Effector CD4-positive, alpha-beta T cell (primary cell): ENCODE data around the gene MRAS.
"Not testable (repeated sequence)": the region's sequence is repeated elsewhere in the genome, so short reads cannot be mapped to it uniquely, and the experiment has no call there.

ENCODE experiments used
- DNase-seq: peaks from one replicate; pipeline ENCODE4 v3.0.0-alpha.2; 2020

Gene MRAS

DNA sequence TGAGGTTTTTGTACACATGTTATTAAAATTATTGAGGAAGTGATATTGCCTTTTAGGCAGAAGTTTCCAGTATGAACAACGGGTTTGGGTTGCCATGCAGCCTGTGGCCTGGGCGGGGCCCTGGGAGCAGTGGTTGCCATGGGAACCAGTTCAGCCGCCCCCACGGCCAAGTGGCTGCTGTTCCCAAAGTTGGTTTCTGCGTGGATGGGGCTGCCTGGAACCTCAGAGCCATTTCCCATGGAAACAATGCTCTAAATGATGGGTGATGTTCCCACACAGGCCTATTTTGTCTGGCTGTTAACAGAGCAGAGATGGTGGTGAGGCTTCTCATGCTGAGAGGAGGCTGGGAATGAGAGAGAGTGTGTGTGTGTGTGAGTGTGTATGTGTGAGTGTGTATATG is 19.5 kb downstream of the MRAS start:
- no peak for DNase-seq

DNA sequence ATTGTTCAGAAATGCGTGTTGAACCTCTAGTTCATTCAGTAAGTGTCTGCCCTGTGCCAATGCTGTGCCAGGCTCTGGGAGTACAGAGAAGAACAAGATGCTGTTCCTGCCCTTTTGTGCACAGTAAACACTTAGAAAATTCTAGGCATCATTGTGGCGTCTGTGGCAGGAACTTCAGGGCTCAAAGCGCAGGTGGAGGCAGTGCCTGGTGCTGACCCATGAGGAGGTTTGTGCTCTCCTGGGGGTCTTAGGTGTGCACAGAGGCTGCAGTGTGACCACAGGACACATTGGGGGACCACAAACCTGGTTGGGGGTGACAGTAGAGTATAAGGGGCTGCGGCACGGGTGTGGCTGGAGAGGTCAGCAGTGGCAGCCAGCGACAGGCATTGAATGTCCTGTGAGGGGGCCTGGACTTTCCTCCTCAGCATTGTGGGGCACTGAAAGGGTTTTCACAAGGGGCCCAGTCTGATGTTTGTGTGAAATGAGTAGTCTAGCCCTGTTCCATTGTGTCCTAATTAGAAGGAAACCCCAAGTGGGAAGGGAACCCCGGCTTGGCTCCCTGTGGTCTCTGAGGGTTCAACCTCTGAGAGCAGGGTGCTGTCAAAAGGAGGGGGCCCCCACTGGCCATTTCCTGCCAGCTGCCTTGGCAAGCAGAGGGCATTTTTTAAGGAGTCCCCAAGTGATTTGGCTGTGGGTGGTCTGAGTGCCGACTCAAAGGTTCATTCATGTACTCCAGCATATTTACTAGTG is 20.9 kb downstream of the MRAS start:
- no peak for DNase-seq

- DNase-seq = no peak
Observed at GRCh38 chr3:138370321-138370720, 21.9 kb downstream of the MRAS start.

- no peak for DNase-seq
Observed at GRCh38 chr3:138371070-138371965, 22.9 kb downstream of the MRAS start.

- no peak for DNase-seq
Observed at GRCh38 chr3:138373087-138373735, 24.8 kb downstream of the MRAS start.

- no peak for DNase-seq
Observed at GRCh38 chr3:138373736-138374094, 25.3 kb downstream of the MRAS start.

GRCh38 chr3:138374573-138375134 is 26.3 kb downstream of the MRAS start:
- no peak for DNase-seq

- DNase-seq = no peak
Observed at GRCh38 chr3:138375447-138375846, 27.1 kb downstream of the MRAS start.

DNA sequence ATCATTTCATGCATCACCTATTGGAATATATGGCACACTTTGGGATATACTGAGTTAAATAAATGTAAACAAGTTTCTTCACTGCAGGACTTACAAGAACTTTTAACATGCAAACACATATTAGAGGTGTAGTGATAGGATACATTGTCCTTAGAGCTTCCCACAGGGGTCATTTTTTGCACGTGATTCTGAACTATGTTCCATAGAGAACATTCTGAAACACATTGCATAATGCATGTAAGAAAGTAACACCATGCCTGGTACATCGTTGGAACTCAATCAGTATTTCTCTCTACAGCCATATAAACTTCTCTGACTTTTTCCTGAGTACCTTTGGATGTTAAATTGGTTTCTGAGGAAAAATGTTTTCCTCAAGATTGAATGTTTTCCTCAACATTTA is 28.3 kb downstream of the MRAS start:
- no peak for DNase-seq

GRCh38 chr3:138377212-138377611 is 28.8 kb downstream of the MRAS start:
- DNase-seq = not testable (repeated sequence)

DNA sequence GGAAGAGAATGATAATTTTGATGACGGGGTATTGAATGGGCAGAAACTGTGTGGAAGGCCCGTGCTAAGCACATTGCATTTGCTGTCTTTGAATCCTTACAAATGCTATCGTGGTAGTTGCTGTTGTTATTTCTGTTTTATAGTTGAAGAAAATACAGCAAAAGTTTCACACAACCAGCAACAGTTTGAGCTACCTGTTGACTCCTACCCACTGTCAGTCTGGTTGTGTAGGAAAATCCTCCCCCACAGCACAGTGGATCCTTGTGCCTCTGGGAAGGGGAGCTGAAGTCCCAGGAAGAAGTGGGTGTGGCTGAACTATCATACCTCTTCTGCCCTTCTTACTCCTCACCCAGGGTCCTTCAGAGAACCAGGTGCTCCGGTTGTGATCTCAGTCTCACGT is 29.4 kb downstream of the MRAS start:
- no peak for DNase-seq

DNA sequence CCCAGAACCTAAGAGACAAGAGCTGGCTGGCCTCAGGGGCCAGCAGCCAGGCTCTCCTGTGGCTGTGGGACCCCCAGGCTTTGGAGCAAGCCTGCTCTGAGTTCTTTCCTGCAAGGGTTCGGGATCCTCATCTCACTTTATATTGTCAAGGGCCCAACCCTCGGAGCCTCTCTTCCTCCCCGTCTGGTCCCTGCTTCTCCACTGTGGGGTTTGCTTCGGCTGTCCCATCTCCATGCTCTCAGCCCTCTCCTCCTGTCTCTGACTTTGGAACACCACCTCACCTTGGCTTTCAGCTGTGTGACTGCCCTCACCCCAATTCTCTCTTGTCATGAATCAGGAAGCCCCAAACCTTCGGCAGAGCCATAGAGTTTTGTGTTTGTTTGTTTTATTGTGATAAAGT is 30.0 kb downstream of the MRAS start:
- DNase-seq = no peak

- no peak for DNase-seq
Observed at GRCh38 chr3:138378990-138379389, 30.6 kb downstream of the MRAS start.

- no peak for DNase-seq
Observed at GRCh38 chr3:138381413-138381901, 33.1 kb downstream of the MRAS start.

- no peak for DNase-seq
Observed at GRCh38 chr3:138381950-138382715, 33.8 kb downstream of the MRAS start.

DNA sequence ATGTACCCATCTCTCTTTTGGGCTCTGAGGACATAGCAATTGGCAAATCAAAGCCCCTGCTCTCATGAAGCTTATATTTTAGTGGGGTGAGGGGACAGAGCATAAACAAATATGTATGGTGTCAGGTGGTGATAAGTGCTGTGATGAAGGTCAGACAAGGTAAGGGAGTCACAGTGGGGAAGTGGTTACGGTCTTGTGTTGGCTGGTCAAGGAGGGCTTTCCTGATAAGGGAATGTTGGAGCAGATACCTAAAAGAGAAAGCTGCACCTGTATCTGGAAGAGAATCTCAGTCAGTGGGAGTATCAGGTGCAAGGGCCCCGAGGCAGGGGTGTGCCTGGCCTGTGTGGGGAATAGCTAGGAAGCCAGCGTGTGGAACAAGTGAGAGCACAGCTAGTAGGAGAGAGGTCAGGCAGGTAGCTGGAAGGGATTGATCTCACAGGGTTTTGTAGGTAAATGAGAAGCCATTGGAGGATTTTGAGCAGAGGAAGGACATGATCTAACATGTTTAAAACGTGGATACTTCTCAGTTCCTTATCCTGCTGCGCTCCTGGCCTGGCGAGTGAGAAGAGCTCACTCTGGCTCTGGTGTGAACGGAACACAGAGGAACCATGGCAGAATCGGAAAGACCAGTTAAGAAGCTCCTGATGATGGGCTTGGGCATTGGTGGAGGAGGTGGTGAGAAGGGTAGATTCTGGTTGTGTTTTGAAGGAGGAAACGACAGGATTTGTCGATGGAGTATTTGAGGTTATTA is 35.5 kb downstream of the MRAS start:
- DNase-seq = no peak

- DNase-seq = no peak
Observed at GRCh38 chr3:138384531-138384930, 36.2 kb downstream of the MRAS start.

GRCh38 chr3:138384976-138385375 is 36.6 kb downstream of the MRAS start:
- DNase-seq = no peak

DNA sequence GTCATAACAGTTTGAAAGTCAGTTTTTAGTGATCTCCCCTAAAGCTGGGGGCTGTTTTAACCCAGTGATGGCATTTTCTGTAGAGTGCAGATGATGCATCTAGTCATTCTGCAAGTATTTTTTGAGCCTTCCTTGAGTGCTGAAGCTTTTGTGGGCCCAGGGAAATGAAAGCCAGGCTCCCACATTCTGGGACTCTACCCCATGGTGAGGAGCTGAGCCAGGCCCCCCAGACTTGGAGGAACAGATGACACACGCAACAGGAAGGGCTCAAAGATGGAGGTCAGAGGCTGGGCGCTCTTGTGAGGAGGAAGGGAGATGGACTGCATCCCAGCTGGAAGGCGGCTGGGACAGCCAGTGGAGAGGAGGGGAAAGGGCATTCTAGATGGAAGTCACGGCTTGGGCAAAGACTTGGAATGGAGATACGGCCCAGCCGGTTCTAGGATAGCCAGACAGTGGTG is 40.8 kb downstream of the MRAS start:
- DNase-seq = no peak

DNA sequence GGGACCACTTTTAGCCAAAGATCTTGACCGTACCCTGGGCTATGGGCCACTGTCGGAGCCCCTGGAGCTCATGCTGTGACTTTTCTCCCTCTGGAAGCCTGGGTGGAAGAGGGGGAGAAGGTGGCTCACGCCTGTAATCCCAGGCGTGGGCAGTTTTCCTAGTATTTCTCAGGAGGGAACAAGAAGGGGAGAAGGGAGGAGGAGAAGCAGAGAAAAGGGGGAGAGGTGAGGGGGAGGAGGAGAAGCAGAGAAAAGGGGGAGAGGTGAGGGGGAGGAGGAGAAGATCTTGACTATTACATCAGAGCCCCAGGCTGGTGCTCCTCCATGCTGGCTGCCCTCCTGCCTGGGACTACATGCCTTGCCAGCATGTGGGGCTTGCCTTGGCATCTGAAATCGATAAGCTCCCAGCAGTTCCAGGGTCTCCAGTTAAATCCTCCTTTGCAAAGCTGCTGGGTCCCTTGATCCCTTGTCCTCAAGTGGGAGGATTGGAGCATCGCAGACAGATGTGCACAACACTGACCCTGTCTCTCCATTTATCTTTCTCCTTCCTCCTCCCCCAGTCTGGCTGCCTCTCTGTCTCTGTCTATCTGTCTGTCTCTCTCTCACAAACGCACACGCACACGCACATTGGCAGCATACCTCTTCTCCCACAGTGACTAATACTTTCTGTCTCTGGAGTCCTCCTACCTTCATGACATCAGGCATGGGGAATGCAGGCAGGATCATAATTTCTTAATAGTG is 41.6 kb downstream of the MRAS start:
- no peak for DNase-seq

- no peak for DNase-seq
Observed at GRCh38 chr3:138390582-138390932, 42.2 kb downstream of the MRAS start.
